A549 (cell line): Measurements from ENCODE around the gene ANK2.

ENCODE experiments used
- ATOH8 ChIP-seq: fragments of 250-450 bp; sonication (Bioruptor Pico); IDR thresholded peaks from 2 replicates; pipeline ENCODE4 v1.5.0; 2020; ENCODE audit warnings: low read depth, mild to moderate bottlenecking, moderate library complexity
- CTCF ChIP-seq: fragments of >200 bp; sonication (Bioruptor Twin); formaldehyde crosslinking; IDR thresholded peaks from 3 replicates; pipeline ENCODE4 v1.5.1; 2016
- EP300 ChIP-seq, 2 experiments: fragments of >200 bp; sonication (Bioruptor Twin); formaldehyde crosslinking; IDR thresholded peaks; 2 replicates in 1 of 2; 3 replicates in 1 of 2; pipeline ENCODE4 v1.6.1; 2016 to 2017

- no peak for TF ChIP-seq CTCF
- TF ChIP-seq ATOH8 (CRISPR knock-in tag): no peak
- TF ChIP-seq EP300 (IDR thresholded peaks at IDR 0.05): no peak
Measured at GRCh38 chr4:113375964-113376666, 326.7 kb downstream of the ANK2 start.
